GM23248 (cell line): Measurements from ENCODE around the gene SH3PXD2A.

Source experiments
- EZH2 ChIP-seq: fragments of 200-600 bp; sonication (generic); IDR thresholded peaks from 2 replicates; pipeline ENCODE4 v1.6.1; 2018; ENCODE audit warnings: antibody characterized with exemption, mild to moderate bottlenecking; ENCODE audit not compliant: insufficient read depth, poor library complexity, severe bottlenecking
- EZH2phosphoT487 ChIP-seq: fragments of 200-600 bp; sonication (generic); IDR thresholded peaks from 2 replicates; pipeline ENCODE4 v1.6.1; 2018; ENCODE audit warnings: antibody characterized with exemption, moderate library complexity, mild to moderate bottlenecking, low read depth; ENCODE audit not compliant: insufficient read depth

GRCh38 chr10:103859161-103860086, 4.0 kb upstream of the SH3PXD2A start:
- TF ChIP-seq EZH2 (no peak), EZH2phosphoT487 (no peak)
